ENCODE results near the gene AIFM2.

GRCh38 chr10:70164163-70164562, 31.5 kb upstream of the AIFM2 start:
- TF ChIP-seq, protein P1, sequence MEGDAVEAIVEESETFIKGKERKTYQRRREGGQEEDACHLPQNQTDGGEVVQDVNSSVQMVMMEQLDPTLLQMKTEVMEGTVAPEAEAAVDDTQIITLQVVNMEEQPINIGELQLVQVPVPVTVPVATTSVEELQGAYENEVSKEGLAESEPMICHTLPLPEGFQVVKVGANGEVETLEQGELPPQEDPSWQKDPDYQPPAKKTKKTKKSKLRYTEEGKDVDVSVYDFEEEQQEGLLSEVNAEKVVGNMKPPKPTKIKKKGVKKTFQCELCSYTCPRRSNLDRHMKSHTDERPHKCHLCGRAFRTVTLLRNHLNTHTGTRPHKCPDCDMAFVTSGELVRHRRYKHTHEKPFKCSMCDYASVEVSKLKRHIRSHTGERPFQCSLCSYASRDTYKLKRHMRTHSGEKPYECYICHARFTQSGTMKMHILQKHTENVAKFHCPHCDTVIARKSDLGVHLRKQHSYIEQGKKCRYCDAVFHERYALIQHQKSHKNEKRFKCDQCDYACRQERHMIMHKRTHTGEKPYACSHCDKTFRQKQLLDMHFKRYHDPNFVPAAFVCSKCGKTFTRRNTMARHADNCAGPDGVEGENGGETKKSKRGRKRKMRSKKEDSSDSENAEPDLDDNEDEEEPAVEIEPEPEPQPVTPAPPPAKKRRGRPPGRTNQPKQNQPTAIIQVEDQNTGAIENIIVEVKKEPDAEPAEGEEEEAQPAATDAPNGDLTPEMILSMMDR (IDR thresholded peaks at IDR 0.05): no peak
- no peak for TF ChIP-seq POLR2A (IDR thresholded peaks at IDR 0.05)

Measured in thyroid gland (tissue), 4 donors.